Spleen (tissue), 7 donors: ENCODE results near the gene DICER1.

Experiments
- CTCF ChIP-seq, 11 experiments: fragments of 200-600 bp in 7 of 11; fragments of 450-650 bp in 4 of 11; sonication (generic) in 4 of 11; IDR thresholded peaks in 8 of 11; conservative IDR thresholded peaks in 3 of 11; 1 replicate in 7 of 11; 2 replicates in 4 of 11; pipeline versions ENCODE4 v1.4.0 to v1.8.0; 2016 to 2021; ENCODE audit warnings: antibody characterized with exemption in 11 of 11, inconsistent platforms in 4 of 11, mild to moderate bottlenecking in 1 of 11
- POLR2A ChIP-seq, 3 donors: fragments of 450-650 bp; IDR thresholded peaks; one replicate each; pipeline ENCODE4 v1.5.1; 2017; ENCODE audit warnings: antibody characterized with exemption in 3 of 3, mild to moderate bottlenecking in 1 of 3
- POLR2AphosphoS5 ChIP-seq, 3 donors: sonication (generic); formaldehyde crosslinking; IDR thresholded peaks; one replicate each; pipeline ENCODE4 v1.5.1; 2017; ENCODE audit warnings: antibody characterized with exemption in 3 of 3
- donor health status: DM: no; HTN: no; CAD: no; lungs with moderate emphysema.
- donor health status: DM: no; HTN: no; CAD: no.
- donor health status: DM: no; HTN: no; CAD: no.

GRCh38 chr14:95045836-95046430 is 111.4 kb downstream of the DICER1 start:
- TF ChIP-seq CTCF (IDR thresholded peaks at IDR 0.05 in 8 of 11, conservative IDR thresholded peaks at IDR 0.05 in 3 of 11) (no peak), POLR2AphosphoS5 (IDR thresholded peaks at IDR 0.05) (no peak), POLR2A (IDR thresholded peaks at IDR 0.05) (no peak)
